Ishikawa (cell line): Measurements from ENCODE around the gene AFDN.

ENCODE experiments used
- CEBPB ChIP-seq: IDR thresholded peaks from 2 replicates; pipeline ENCODE4 v1.6.1; 2012
- EP300 ChIP-seq: IDR thresholded peaks from 2 replicates; pipeline ENCODE4 v1.6.1; 2012; ENCODE audit warnings: borderline replicate concordance
- RAD21 ChIP-seq: IDR thresholded peaks from 2 replicates; pipeline ENCODE4 v1.6.1; 2012; ENCODE audit warnings: low read depth
- TF ChIP-seq, protein P1 (sequence below): IDR thresholded peaks from 2 replicates; pipeline ENCODE4 v1.6.1; 2012; ENCODE audit warnings: low read depth, mild to moderate bottlenecking

DNA sequence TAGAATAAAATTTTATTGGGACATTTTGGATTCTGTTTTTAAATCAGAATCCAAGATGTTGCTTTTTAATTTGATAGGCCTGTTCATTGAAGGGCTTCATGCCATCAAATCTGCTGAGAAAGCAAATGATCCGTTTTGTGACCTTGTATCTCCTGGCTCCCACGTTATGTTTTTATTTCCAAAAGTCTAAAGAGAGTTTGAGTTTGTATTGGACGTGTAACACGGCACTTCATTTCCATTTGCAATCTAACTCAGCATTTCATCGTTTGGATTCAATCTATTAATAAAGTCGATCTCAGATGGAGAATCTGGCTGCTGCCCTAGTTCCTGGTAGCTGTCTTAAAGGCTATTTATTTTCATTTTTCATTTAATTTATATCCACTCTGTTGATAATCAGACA is 187.7 kb downstream of the AFDN start:
- TF ChIP-seq EP300 (no peak), RAD21 (no peak), CEBPB (no peak)
- TF ChIP-seq, protein P1, sequence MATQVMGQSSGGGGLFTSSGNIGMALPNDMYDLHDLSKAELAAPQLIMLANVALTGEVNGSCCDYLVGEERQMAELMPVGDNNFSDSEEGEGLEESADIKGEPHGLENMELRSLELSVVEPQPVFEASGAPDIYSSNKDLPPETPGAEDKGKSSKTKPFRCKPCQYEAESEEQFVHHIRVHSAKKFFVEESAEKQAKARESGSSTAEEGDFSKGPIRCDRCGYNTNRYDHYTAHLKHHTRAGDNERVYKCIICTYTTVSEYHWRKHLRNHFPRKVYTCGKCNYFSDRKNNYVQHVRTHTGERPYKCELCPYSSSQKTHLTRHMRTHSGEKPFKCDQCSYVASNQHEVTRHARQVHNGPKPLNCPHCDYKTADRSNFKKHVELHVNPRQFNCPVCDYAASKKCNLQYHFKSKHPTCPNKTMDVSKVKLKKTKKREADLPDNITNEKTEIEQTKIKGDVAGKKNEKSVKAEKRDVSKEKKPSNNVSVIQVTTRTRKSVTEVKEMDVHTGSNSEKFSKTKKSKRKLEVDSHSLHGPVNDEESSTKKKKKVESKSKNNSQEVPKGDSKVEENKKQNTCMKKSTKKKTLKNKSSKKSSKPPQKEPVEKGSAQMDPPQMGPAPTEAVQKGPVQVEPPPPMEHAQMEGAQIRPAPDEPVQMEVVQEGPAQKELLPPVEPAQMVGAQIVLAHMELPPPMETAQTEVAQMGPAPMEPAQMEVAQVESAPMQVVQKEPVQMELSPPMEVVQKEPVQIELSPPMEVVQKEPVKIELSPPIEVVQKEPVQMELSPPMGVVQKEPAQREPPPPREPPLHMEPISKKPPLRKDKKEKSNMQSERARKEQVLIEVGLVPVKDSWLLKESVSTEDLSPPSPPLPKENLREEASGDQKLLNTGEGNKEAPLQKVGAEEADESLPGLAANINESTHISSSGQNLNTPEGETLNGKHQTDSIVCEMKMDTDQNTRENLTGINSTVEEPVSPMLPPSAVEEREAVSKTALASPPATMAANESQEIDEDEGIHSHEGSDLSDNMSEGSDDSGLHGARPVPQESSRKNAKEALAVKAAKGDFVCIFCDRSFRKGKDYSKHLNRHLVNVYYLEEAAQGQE = no peak
